ENCODE data around the gene PLXNB2. TPM values are rescaled to one million over a fixed set of nuclear protein-coding genes. Genes with fewer than 3 reads are reported as not detected.

PLXNB2 gene
- polyA plus RNA-seq, 1 donor from 2014 or later: 38.6 TPM

- H2AFZ ChIP-seq (ENCODE audit: low read depth, low read length): no peak overlapping the region
- no peak overlapping the region for H3K27ac ChIP-seq (ENCODE audit: low read length)
These were observed 40.5 kb downstream of the PLXNB2 start for GRCh38 chr22:50266994-50267393.

GRCh38 chr22:50264946-50265669, 42.3 kb downstream of the PLXNB2 start:
- H3K9ac ChIP-seq (ENCODE audit: low read length): no peak overlapping the region
- H3K27ac ChIP-seq (ENCODE audit: low read length): no peak overlapping the region
- H3K4me2 ChIP-seq (ENCODE audit: low read length): no peak overlapping the region
- peaks cover 6% of the 10 kb centered on the region for H3K79me2 ChIP-seq (replicated peaks; ENCODE audit: insufficient read depth, low read length)
- no peaks in the 10 kb centered on the region for H4K20me1 ChIP-seq (ENCODE audit: insufficient read depth)
- H3K36me3 ChIP-seq (ENCODE audit: insufficient read depth, low read length): no peaks in the 10 kb centered on the region
- no peaks in the 10 kb centered on the region for H3F3A ChIP-seq (ENCODE audit: insufficient read depth, low read length, poor library complexity, severe bottlenecking)
- H3K27me3 ChIP-seq (ENCODE audit: insufficient read depth, low read depth, low read length): no peaks in the 10 kb centered on the region
- no peaks in the 10 kb centered on the region for H3K9me3 ChIP-seq (ENCODE audit: low read length)
- H3K9me2 ChIP-seq (ENCODE audit: insufficient read depth, low read length): no peaks in the 10 kb centered on the region
- no peak overlapping the region for H3K4me3 ChIP-seq (ENCODE audit: low read length)
- H2AFZ ChIP-seq (ENCODE audit: low read depth, low read length): no peak overlapping the region
- TF ChIP-seq EZH2 (IDR thresholded peaks at IDR 0.05; ENCODE audit: borderline replicate concordance, insufficient read depth, low read length, poor library complexity, severe bottlenecking) (no peak), SMC3 (conservative IDR thresholded peaks at IDR 0.05; ENCODE audit: poor library complexity) (no peak), TAF1 (IDR thresholded peaks at IDR 0.05; ENCODE audit: low read depth) (no peak), EP300 (conservative IDR thresholded peaks at IDR 0.05; ENCODE audit: poor library complexity, severe bottlenecking) (no peak), RAD21 (conservative IDR thresholded peaks at IDR 0.05) (no peak), MXI1 (conservative IDR thresholded peaks at IDR 0.05; ENCODE audit: poor library complexity, severe bottlenecking) (no peak), POLR2AphosphoS5 (IDR thresholded peaks at IDR 0.05) (no peak)
- TF ChIP-seq, protein P1, sequence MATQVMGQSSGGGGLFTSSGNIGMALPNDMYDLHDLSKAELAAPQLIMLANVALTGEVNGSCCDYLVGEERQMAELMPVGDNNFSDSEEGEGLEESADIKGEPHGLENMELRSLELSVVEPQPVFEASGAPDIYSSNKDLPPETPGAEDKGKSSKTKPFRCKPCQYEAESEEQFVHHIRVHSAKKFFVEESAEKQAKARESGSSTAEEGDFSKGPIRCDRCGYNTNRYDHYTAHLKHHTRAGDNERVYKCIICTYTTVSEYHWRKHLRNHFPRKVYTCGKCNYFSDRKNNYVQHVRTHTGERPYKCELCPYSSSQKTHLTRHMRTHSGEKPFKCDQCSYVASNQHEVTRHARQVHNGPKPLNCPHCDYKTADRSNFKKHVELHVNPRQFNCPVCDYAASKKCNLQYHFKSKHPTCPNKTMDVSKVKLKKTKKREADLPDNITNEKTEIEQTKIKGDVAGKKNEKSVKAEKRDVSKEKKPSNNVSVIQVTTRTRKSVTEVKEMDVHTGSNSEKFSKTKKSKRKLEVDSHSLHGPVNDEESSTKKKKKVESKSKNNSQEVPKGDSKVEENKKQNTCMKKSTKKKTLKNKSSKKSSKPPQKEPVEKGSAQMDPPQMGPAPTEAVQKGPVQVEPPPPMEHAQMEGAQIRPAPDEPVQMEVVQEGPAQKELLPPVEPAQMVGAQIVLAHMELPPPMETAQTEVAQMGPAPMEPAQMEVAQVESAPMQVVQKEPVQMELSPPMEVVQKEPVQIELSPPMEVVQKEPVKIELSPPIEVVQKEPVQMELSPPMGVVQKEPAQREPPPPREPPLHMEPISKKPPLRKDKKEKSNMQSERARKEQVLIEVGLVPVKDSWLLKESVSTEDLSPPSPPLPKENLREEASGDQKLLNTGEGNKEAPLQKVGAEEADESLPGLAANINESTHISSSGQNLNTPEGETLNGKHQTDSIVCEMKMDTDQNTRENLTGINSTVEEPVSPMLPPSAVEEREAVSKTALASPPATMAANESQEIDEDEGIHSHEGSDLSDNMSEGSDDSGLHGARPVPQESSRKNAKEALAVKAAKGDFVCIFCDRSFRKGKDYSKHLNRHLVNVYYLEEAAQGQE (IDR thresholded peaks at IDR 0.05; ENCODE audit: borderline replicate concordance): no peak
- TF ChIP-seq, protein P2, sequence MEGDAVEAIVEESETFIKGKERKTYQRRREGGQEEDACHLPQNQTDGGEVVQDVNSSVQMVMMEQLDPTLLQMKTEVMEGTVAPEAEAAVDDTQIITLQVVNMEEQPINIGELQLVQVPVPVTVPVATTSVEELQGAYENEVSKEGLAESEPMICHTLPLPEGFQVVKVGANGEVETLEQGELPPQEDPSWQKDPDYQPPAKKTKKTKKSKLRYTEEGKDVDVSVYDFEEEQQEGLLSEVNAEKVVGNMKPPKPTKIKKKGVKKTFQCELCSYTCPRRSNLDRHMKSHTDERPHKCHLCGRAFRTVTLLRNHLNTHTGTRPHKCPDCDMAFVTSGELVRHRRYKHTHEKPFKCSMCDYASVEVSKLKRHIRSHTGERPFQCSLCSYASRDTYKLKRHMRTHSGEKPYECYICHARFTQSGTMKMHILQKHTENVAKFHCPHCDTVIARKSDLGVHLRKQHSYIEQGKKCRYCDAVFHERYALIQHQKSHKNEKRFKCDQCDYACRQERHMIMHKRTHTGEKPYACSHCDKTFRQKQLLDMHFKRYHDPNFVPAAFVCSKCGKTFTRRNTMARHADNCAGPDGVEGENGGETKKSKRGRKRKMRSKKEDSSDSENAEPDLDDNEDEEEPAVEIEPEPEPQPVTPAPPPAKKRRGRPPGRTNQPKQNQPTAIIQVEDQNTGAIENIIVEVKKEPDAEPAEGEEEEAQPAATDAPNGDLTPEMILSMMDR (IDR thresholded peaks at IDR 0.05; ENCODE audit: poor library complexity, severe bottlenecking): no peak

More at GRCh38 chr22:50266994-50267393, 40.5 kb downstream of the PLXNB2 start:
- no peak for TF ChIP-seq MXI1 (conservative IDR thresholded peaks at IDR 0.05; ENCODE audit: poor library complexity, severe bottlenecking)
- TF ChIP-seq POLR2AphosphoS5 (IDR thresholded peaks at IDR 0.05): no peak
- no peak for TF ChIP-seq SMC3 (conservative IDR thresholded peaks at IDR 0.05; ENCODE audit: poor library complexity)
- no peak for TF ChIP-seq TAF1 (IDR thresholded peaks at IDR 0.05; ENCODE audit: low read depth)
- no peak for TF ChIP-seq RAD21 (conservative IDR thresholded peaks at IDR 0.05)
- TF ChIP-seq, protein P1 (IDR thresholded peaks at IDR 0.05; ENCODE audit: borderline replicate concordance): no peak
- no peak for TF ChIP-seq EZH2 (IDR thresholded peaks at IDR 0.05; ENCODE audit: borderline replicate concordance, insufficient read depth, low read length, poor library complexity, severe bottlenecking)
- no peak for TF ChIP-seq EP300 (conservative IDR thresholded peaks at IDR 0.05; ENCODE audit: poor library complexity, severe bottlenecking)
- TF ChIP-seq, protein P2 (IDR thresholded peaks at IDR 0.05; ENCODE audit: poor library complexity, severe bottlenecking): no peak
- Histone ChIP-seq H3K9me2 (ENCODE audit: insufficient read depth, low read length) (no peaks in the 10 kb centered on the region), H3K9me3 (ENCODE audit: low read length) (no peaks in the 10 kb centered on the region), H3K4me2 (ENCODE audit: low read length) (no peak overlapping the region), H3K79me2 (replicated peaks; ENCODE audit: insufficient read depth, low read length) (no peaks in the 10 kb centered on the region), H3K36me3 (ENCODE audit: insufficient read depth, low read length) (no peaks in the 10 kb centered on the region), H3K9ac (ENCODE audit: low read length) (no peak overlapping the region), H3K27me3 (ENCODE audit: insufficient read depth, low read depth, low read length) (no peaks in the 10 kb centered on the region), H3F3A (ENCODE audit: insufficient read depth, low read length, poor library complexity, severe bottlenecking) (no peaks in the 10 kb centered on the region), H3K4me3 (ENCODE audit: low read length) (no peak overlapping the region), H4K20me1 (ENCODE audit: insufficient read depth) (no peaks in the 10 kb centered on the region)

Measured in neural cell (in vitro differentiated cells).